Measurements from ENCODE around the gene VWA8.

Gene VWA8

GRCh38 chr13:41693434-41693833 lies 267.5 kb downstream of the VWA8 start:
- no peak overlapping the region for H3K9ac ChIP-seq (ENCODE audit: low read depth, low read length)
- no peak overlapping the region for H3K4me3 ChIP-seq (ENCODE audit: low read depth, low read length)
- H3K4me1 ChIP-seq (ENCODE audit: control insufficient read depth, insufficient read depth, low read length): peaks cover 17% of the 10 kb centered on the region
- H3K9me3 ChIP-seq (ENCODE audit: control insufficient read depth, insufficient read depth, low read length): no peaks in the 10 kb centered on the region
- no peaks in the 10 kb centered on the region for H3K27me3 ChIP-seq (ENCODE audit: control insufficient read depth, insufficient read depth, low read length)
- H3K36me3 ChIP-seq (ENCODE audit: control insufficient read depth, insufficient read depth, low read length): no peaks in the 10 kb centered on the region

GRCh38 chr13:41691274-41691673 lies 269.6 kb downstream of the VWA8 start:
- Histone ChIP-seq H3K4me1 (ENCODE audit: control insufficient read depth, insufficient read depth, low read length) (peaks cover 5% of the 10 kb centered on the region), H3K36me3 (ENCODE audit: control insufficient read depth, insufficient read depth, low read length) (no peaks in the 10 kb centered on the region), H3K9me3 (ENCODE audit: control insufficient read depth, insufficient read depth, low read length) (no peaks in the 10 kb centered on the region), H3K9ac (ENCODE audit: low read depth, low read length) (no peak overlapping the region), H3K4me3 (ENCODE audit: low read depth, low read length) (no peak overlapping the region), H3K27me3 (ENCODE audit: control insufficient read depth, insufficient read depth, low read length) (no peaks in the 10 kb centered on the region)

- no peak overlapping the region for H3K9ac ChIP-seq (ENCODE audit: low read depth, low read length)
- no peaks in the 10 kb centered on the region for H3K9me3 ChIP-seq (ENCODE audit: control insufficient read depth, insufficient read depth, low read length)
- H3K36me3 ChIP-seq (ENCODE audit: control insufficient read depth, insufficient read depth, low read length): no peaks in the 10 kb centered on the region
- no peak overlapping the region for H3K4me3 ChIP-seq (ENCODE audit: low read depth, low read length)
- H3K4me1 ChIP-seq (ENCODE audit: control insufficient read depth, insufficient read depth, low read length): no peaks in the 10 kb centered on the region
- H3K27me3 ChIP-seq (ENCODE audit: control insufficient read depth, insufficient read depth, low read length): no peaks in the 10 kb centered on the region
Observed at GRCh38 chr13:41682766-41683165, 278.1 kb downstream of the VWA8 start.

- H3K36me3 ChIP-seq (ENCODE audit: control insufficient read depth, insufficient read depth, low read length): no peaks in the 10 kb centered on the region
- H3K4me1 ChIP-seq (ENCODE audit: control insufficient read depth, insufficient read depth, low read length): no peaks in the 10 kb centered on the region
- H3K9ac ChIP-seq (ENCODE audit: low read depth, low read length): no peak overlapping the region
- H3K4me3 ChIP-seq (ENCODE audit: low read depth, low read length): no peak overlapping the region
- no peaks in the 10 kb centered on the region for H3K27me3 ChIP-seq (ENCODE audit: control insufficient read depth, insufficient read depth, low read length)
- H3K9me3 ChIP-seq (ENCODE audit: control insufficient read depth, insufficient read depth, low read length): no peaks in the 10 kb centered on the region
Observed at GRCh38 chr13:41682001-41682400, 278.9 kb downstream of the VWA8 start.

- Histone ChIP-seq H3K27me3 (ENCODE audit: control insufficient read depth, insufficient read depth, low read length) (no peaks in the 10 kb centered on the region), H3K36me3 (ENCODE audit: control insufficient read depth, insufficient read depth, low read length) (no peaks in the 10 kb centered on the region), H3K9ac (ENCODE audit: low read depth, low read length) (no peak overlapping the region), H3K9me3 (ENCODE audit: control insufficient read depth, insufficient read depth, low read length) (no peaks in the 10 kb centered on the region), H3K4me3 (ENCODE audit: low read depth, low read length) (no peak overlapping the region), H3K4me1 (ENCODE audit: control insufficient read depth, insufficient read depth, low read length) (no peaks in the 10 kb centered on the region)
Observed at GRCh38 chr13:41681587-41681986, 279.3 kb downstream of the VWA8 start.

- no peaks in the 10 kb centered on the region for H3K27me3 ChIP-seq (ENCODE audit: control insufficient read depth, insufficient read depth, low read length)
- H3K4me1 ChIP-seq (ENCODE audit: control insufficient read depth, insufficient read depth, low read length): no peaks in the 10 kb centered on the region
- H3K9ac ChIP-seq (ENCODE audit: low read depth, low read length): no peak overlapping the region
- H3K9me3 ChIP-seq (ENCODE audit: control insufficient read depth, insufficient read depth, low read length): no peaks in the 10 kb centered on the region
- no peak overlapping the region for H3K4me3 ChIP-seq (ENCODE audit: low read depth, low read length)
- H3K36me3 ChIP-seq (ENCODE audit: control insufficient read depth, insufficient read depth, low read length): no peaks in the 10 kb centered on the region
Observed at GRCh38 chr13:41680900-41681299, 280.0 kb downstream of the VWA8 start.

- no peak overlapping the region for H3K9ac ChIP-seq (ENCODE audit: low read depth, low read length)
- H3K9me3 ChIP-seq (ENCODE audit: control insufficient read depth, insufficient read depth, low read length): no peaks in the 10 kb centered on the region
- no peaks in the 10 kb centered on the region for H3K36me3 ChIP-seq (ENCODE audit: control insufficient read depth, insufficient read depth, low read length)
- H3K27me3 ChIP-seq (ENCODE audit: control insufficient read depth, insufficient read depth, low read length): no peaks in the 10 kb centered on the region
- no peaks in the 10 kb centered on the region for H3K4me1 ChIP-seq (ENCODE audit: control insufficient read depth, insufficient read depth, low read length)
- H3K4me3 ChIP-seq (ENCODE audit: low read depth, low read length): no peak overlapping the region
Observed at GRCh38 chr13:41678848-41679247, 282.1 kb downstream of the VWA8 start.

GRCh38 chr13:41678249-41678648 lies 282.7 kb downstream of the VWA8 start:
- H3K4me1 ChIP-seq (ENCODE audit: control insufficient read depth, insufficient read depth, low read length): no peaks in the 10 kb centered on the region
- H3K27me3 ChIP-seq (ENCODE audit: control insufficient read depth, insufficient read depth, low read length): no peaks in the 10 kb centered on the region
- no peak overlapping the region for H3K9ac ChIP-seq (ENCODE audit: low read depth, low read length)
- no peaks in the 10 kb centered on the region for H3K9me3 ChIP-seq (ENCODE audit: control insufficient read depth, insufficient read depth, low read length)
- no peaks in the 10 kb centered on the region for H3K36me3 ChIP-seq (ENCODE audit: control insufficient read depth, insufficient read depth, low read length)
- no peak overlapping the region for H3K4me3 ChIP-seq (ENCODE audit: low read depth, low read length)

GRCh38 chr13:41675306-41675705 lies 285.6 kb downstream of the VWA8 start:
- H3K36me3 ChIP-seq (ENCODE audit: control insufficient read depth, insufficient read depth, low read length): no peaks in the 10 kb centered on the region
- H3K27me3 ChIP-seq (ENCODE audit: control insufficient read depth, insufficient read depth, low read length): no peaks in the 10 kb centered on the region
- no peak overlapping the region for H3K9ac ChIP-seq (ENCODE audit: low read depth, low read length)
- no peaks in the 10 kb centered on the region for H3K4me1 ChIP-seq (ENCODE audit: control insufficient read depth, insufficient read depth, low read length)
- H3K9me3 ChIP-seq (ENCODE audit: control insufficient read depth, insufficient read depth, low read length): no peaks in the 10 kb centered on the region
- H3K4me3 ChIP-seq (ENCODE audit: low read depth, low read length): no peak overlapping the region

- Histone ChIP-seq H3K9ac (ENCODE audit: low read depth, low read length) (no peak overlapping the region), H3K4me3 (ENCODE audit: low read depth, low read length) (no peak overlapping the region), H3K27me3 (ENCODE audit: control insufficient read depth, insufficient read depth, low read length) (no peaks in the 10 kb centered on the region), H3K36me3 (ENCODE audit: control insufficient read depth, insufficient read depth, low read length) (no peaks in the 10 kb centered on the region), H3K4me1 (ENCODE audit: control insufficient read depth, insufficient read depth, low read length) (no peaks in the 10 kb centered on the region), H3K9me3 (ENCODE audit: control insufficient read depth, insufficient read depth, low read length) (no peaks in the 10 kb centered on the region)
Observed at GRCh38 chr13:41674246-41674645, 286.7 kb downstream of the VWA8 start.

- Histone ChIP-seq H3K36me3 (ENCODE audit: control insufficient read depth, insufficient read depth, low read length) (no peaks in the 10 kb centered on the region), H3K4me1 (ENCODE audit: control insufficient read depth, insufficient read depth, low read length) (no peaks in the 10 kb centered on the region), H3K27me3 (ENCODE audit: control insufficient read depth, insufficient read depth, low read length) (no peaks in the 10 kb centered on the region), H3K9ac (ENCODE audit: low read depth, low read length) (no peak overlapping the region), H3K9me3 (ENCODE audit: control insufficient read depth, insufficient read depth, low read length) (no peaks in the 10 kb centered on the region), H3K4me3 (ENCODE audit: low read depth, low read length) (no peak overlapping the region)
Observed at GRCh38 chr13:41673640-41674039, 287.3 kb downstream of the VWA8 start.

- H3K9ac ChIP-seq (ENCODE audit: low read depth, low read length): no peak overlapping the region
- H3K9me3 ChIP-seq (ENCODE audit: control insufficient read depth, insufficient read depth, low read length): no peaks in the 10 kb centered on the region
Observed at GRCh38 chr13:41670873-41671443, 290.0 kb downstream of the VWA8 start.

More at GRCh38 chr13:41670873-41671443, 290.0 kb downstream of the VWA8 start:
- H3K4me1 ChIP-seq (ENCODE audit: control insufficient read depth, insufficient read depth, low read length): no peaks in the 10 kb centered on the region
- H3K36me3 ChIP-seq (ENCODE audit: control insufficient read depth, insufficient read depth, low read length): no peaks in the 10 kb centered on the region
- H3K27me3 ChIP-seq (ENCODE audit: control insufficient read depth, insufficient read depth, low read length): no peaks in the 10 kb centered on the region
- H3K4me3 ChIP-seq (ENCODE audit: low read depth, low read length): no peak overlapping the region

All from iPS-15b (cell line).